ENCODE data around the gene RAB40C.

Gene RAB40C

DNA sequence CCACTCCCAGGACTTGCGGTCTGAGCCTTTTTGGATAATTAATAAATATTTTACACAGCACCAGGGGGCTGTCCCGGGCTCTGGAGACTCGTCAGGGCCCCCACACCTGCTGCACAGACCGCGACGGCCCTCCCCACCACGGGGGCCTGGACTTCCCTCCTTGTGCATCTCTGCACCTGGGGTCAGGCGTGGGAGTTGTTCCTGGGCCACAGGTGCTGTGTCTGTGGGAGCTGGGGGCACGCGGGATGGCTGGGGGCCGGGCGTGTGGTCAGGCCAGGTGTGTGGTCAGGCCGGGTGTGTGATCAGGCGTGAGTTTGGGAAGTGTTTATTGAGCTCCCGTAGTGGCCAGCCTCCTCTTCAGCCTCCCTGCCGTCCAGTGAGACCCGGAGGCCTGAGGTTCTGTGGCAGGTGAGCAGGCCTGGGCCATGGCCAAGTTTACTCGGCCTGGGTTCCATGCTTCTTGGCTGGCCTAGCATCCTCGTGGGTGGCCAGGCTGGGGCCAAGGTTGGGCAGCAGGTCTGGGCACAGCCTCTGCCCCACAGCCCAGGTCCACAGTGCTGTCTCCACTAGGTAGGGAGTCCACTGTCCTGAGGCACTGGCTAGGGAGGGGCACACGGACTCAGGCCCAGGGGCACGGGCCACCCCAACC is 88.5 kb downstream of the RAB40C start:
- no peak overlapping the region for H3K4me3 Mint-ChIP-seq
- H3K4me1 Mint-ChIP-seq, result peaks cover 27% of the 10 kb centered on the region
- ATAC-seq, result no peak
- peaks cover 18% of the 10 kb centered on the region for H3K36me3 Mint-ChIP-seq (ENCODE audit: low read depth)
- H3K27me3 Mint-ChIP-seq, result peaks cover 5% of the 10 kb centered on the region
- H3K27ac Mint-ChIP-seq, result no peak overlapping the region
- no peaks in the 10 kb centered on the region for H3K9me3 Mint-ChIP-seq
- DNase-seq, result no peak
